HepG2 (cell line): Measurements from ENCODE around the gene MBD5. TPM values are rescaled to one million over a fixed set of nuclear protein-coding genes. Genes with fewer than 3 reads are reported as not detected.

ENCODE experiments used
- ATAC-seq: fragments of 200-7000 bp; cut with Tn5 transposase; 3 replicates; pipeline ENCODE4 v1.9.1; 2020; ENCODE audit warnings: mild to moderate bottlenecking, moderate library complexity
- BruUV-seq: library from RNA; stranded (reverse); fragments of 400-500 nt; replicated peaks from 2 replicates; lab custom pipeline; 2021; lab: Mats Ljungman, UMichigan
- CTCF ChIA-PET: fragments of 300-600 bp; formaldehyde crosslinking; extraction: SDS; loops from one replicate; lab custom pipeline; 2021; ENCODE audit warnings: low total read pairs, inconsistent platforms, low intra/inter-chr PET ratio; lab: Yijun Ruan, JAX
- POLR2A ChIA-PET: fragments of 350-600 bp; sonication (Branson Sonifier 250); formaldehyde crosslinking; loops from one replicate; lab custom pipeline; 2020; ENCODE audit warnings: antibody characterized with exemption, inconsistent platforms; lab: Yijun Ruan, JAX
- DNase-seq: peaks from one replicate; pipeline ENCODE4 v3.0.0-alpha.2; 2015; ENCODE audit warnings: low spot score
- FAIRE-seq: peaks from 3 replicates; lab custom pipeline; 2011; peaks lifted over from hg19 to GRCh38; lab: Jason Lieb, UNC
- H2AFZ ChIP-seq: one replicate; pipeline ENCODE4 v1.6.1; 2011; ENCODE audit warnings: low read length, inconsistent platforms
- H3K27ac ChIP-seq: fragments of 300-600 bp; 3 replicates; pipeline ENCODE4 v1.8.0; 2011; ENCODE audit warnings: mixed run types, mild to moderate bottlenecking, mixed read lengths, low read length, inconsistent platforms; ENCODE audit not compliant: insufficient read depth; ENCODE audit errors: extremely low read length
- H3K27me3 ChIP-seq, 2 experiments: fragments of 200-600 bp in 1 of 2; 2 replicates in 1 of 2; 3 replicates in 1 of 2; pipeline versions ENCODE4 v1.6.0 to v1.8.0; 2011; ENCODE audit warnings: low read length in 2 of 2, mild to moderate bottlenecking in 2 of 2, moderate library complexity in 2 of 2, inconsistent platforms in 1 of 2; ENCODE audit not compliant: insufficient read depth in 2 of 2, control insufficient read depth in 1 of 2
- H3K36me3 ChIP-seq, 2 experiments: fragments of 200-600 bp in 1 of 2; replicated peaks in 1 of 2; 2 replicates in 1 of 2; 3 replicates in 1 of 2; pipeline versions ENCODE4 v1.5.1 to v1.8.0; 2011; ENCODE audit warnings: low read length in 2 of 2, inconsistent platforms in 1 of 2; ENCODE audit not compliant: insufficient read depth in 2 of 2, control insufficient read depth in 1 of 2
- H3K4me1 ChIP-seq: 2 replicates; pipeline ENCODE4 v1.5.1; 2012; ENCODE audit warnings: low read length, inconsistent platforms; ENCODE audit not compliant: insufficient read depth
- H3K4me2 ChIP-seq: 2 replicates; pipeline ENCODE4 v1.6.0; 2011; ENCODE audit warnings: low read depth, low read length, inconsistent platforms
- H3K4me3 ChIP-seq, 3 experiments: fragments of 200-600 bp in 1 of 3; sonication (generic), shearing (Covaris generic) in 1 of 3; replicated peaks in 1 of 3; 2 replicates each; pipeline ENCODE4 v1.5.1; 2011 to 2016; ENCODE audit warnings: low read length in 3 of 3, inconsistent platforms in 2 of 3, low read depth in 2 of 3, mild to moderate bottlenecking in 2 of 3, control low read depth in 1 of 3, mixed read lengths in 1 of 3; ENCODE audit not compliant: insufficient read depth in 1 of 3
- H3K79me2 ChIP-seq: one replicate; pipeline ENCODE4 v1.6.1; 2011; ENCODE audit warnings: low read length, inconsistent platforms; ENCODE audit not compliant: insufficient read depth
- H3K9ac ChIP-seq: 2 replicates; pipeline ENCODE4 v1.6.0; 2011; ENCODE audit warnings: mild to moderate bottlenecking, low read depth, low read length, inconsistent platforms; ENCODE audit not compliant: insufficient read depth
- H3K9me3 ChIP-seq: 2 replicates; pipeline ENCODE4 v1.5.1; 2012; ENCODE audit warnings: mild to moderate bottlenecking, low read length
- H4K20me1 ChIP-seq: 2 replicates; pipeline ENCODE4 v1.6.0; 2011; ENCODE audit warnings: inconsistent platforms, mild to moderate bottlenecking, low read length, moderate library complexity; ENCODE audit not compliant: insufficient read depth
- E2F5 ChIP-seq: sonication (generic); formaldehyde crosslinking; conservative IDR thresholded peaks from 2 replicates; pipeline ENCODE4 v1.4.0; 2020; ENCODE audit warnings: missing genetic modification reagents
- EED ChIP-seq: sonication (generic); formaldehyde crosslinking; IDR thresholded peaks from 2 replicates; pipeline ENCODE4 v1.5.0; 2020; ENCODE audit warnings: mild to moderate bottlenecking, missing genetic modification reagents
- EP300 ChIP-seq, 3 experiments: sonication (generic) in 1 of 3; formaldehyde crosslinking in 1 of 3; IDR thresholded peaks; 2 replicates each; pipeline versions ENCODE4 v1.5.1 to v1.6.1; 2011 to 2020; ENCODE audit warnings: low read depth in 2 of 3, low read length in 2 of 3, borderline replicate concordance in 1 of 3, improper control_type of control experiment in 1 of 3, mild to moderate bottlenecking in 1 of 3, missing genetic modification reagents in 1 of 3, moderate library complexity in 1 of 3
- HDAC6 ChIP-seq: fragments of 200-600 bp; sonication (generic); IDR thresholded peaks from 2 replicates; pipeline ENCODE4 v1.7.0; 2017; ENCODE audit warnings: mild to moderate bottlenecking, antibody characterized with exemption, low read length, low read depth
- IKZF4 ChIP-seq: sonication (generic); formaldehyde crosslinking; IDR thresholded peaks from 2 replicates; pipeline ENCODE4 v1.5.1; 2020; ENCODE audit warnings: borderline replicate concordance, mild to moderate bottlenecking, low read depth, missing genetic modification reagents; ENCODE audit errors: not compliant biosample characterization
- KLF13 ChIP-seq: sonication (generic); formaldehyde crosslinking; IDR thresholded peaks from 2 replicates; pipeline ENCODE4 v1.4.0; 2020; ENCODE audit warnings: mild to moderate bottlenecking, missing genetic modification reagents
- PTBP1 ChIP-seq: fragments of 200-400 bp; formaldehyde crosslinking; IDR thresholded peaks from 2 replicates; pipeline ENCODE4 v1.6.1; 2018; ENCODE audit warnings: low read length, low read depth; ENCODE audit not compliant: poor library complexity, severe bottlenecking
- RFXAP ChIP-seq: sonication (generic); formaldehyde crosslinking; IDR thresholded peaks from 2 replicates; pipeline ENCODE4 v1.4.0; 2020; ENCODE audit warnings: missing genetic modification reagents, borderline replicate concordance
- SIN3B ChIP-seq: fragments of 150-350 bp; IDR thresholded peaks from 2 replicates; pipeline ENCODE4 v1.6.1; 2014; ENCODE audit warnings: low read length
- SMAD9 ChIP-seq: sonication (generic); formaldehyde crosslinking; IDR thresholded peaks from 2 replicates; pipeline ENCODE4 v1.5.1; 2020; ENCODE audit warnings: mild to moderate bottlenecking, missing genetic modification reagents
- THYN1 ChIP-seq: sonication (generic); formaldehyde crosslinking; IDR thresholded peaks from 2 replicates; pipeline ENCODE4 v1.8.1; 2023; ENCODE audit warnings: low read depth, mild to moderate bottlenecking, moderate library complexity, missing genetic modification reagents, borderline replicate concordance
- ZFAT ChIP-seq: sonication (generic); formaldehyde crosslinking; conservative IDR thresholded peaks from 2 replicates; pipeline ENCODE4 v1.8.1; 2023; ENCODE audit warnings: missing genetic modification reagents, inconsistent platforms
- ZNF335 ChIP-seq: sonication (generic); formaldehyde crosslinking; IDR thresholded peaks from 2 replicates; pipeline ENCODE4 v1.4.0; 2020; ENCODE audit warnings: missing genetic modification reagents
- ZNF343 ChIP-seq: sonication (generic); formaldehyde crosslinking; IDR thresholded peaks from 2 replicates; pipeline ENCODE4 v1.4.0; 2020; ENCODE audit warnings: mild to moderate bottlenecking, missing genetic modification reagents
- ZNF549 ChIP-seq: sonication (generic); formaldehyde crosslinking; IDR thresholded peaks from 2 replicates; pipeline ENCODE4 v1.5.0; 2020; ENCODE audit warnings: missing genetic modification reagents
- WGBS: methylation state at CpG from one replicate; pipeline ENCODE4 v1.1.6; 2017; ENCODE audit warnings: low lambda C conversion rate; 5-methylcytosine and 5-hydroxymethylcytosine counted together
- in situ Hi-C: cut with HindIII; loops from 2 replicates; pipeline ENCODE4 v1.10.0; 2017; ENCODE audit warnings: low pct_unique_long_range_greater_than_20kb; ENCODE audit not compliant: extremely low pct_ligation_motif_present
- intact Hi-C: fragments of 100-400 bp; cut with micrococcal nuclease; formaldehyde crosslinking; loops from one replicate; pipeline ENCODE4 v1.10.0; 2022; ENCODE audit not compliant: unreplicated experiment
- polyA plus RNA-seq, 8 experiments: library from polyadenylated mRNA; depleted of rRNA in 3 of 8; stranded (reverse) in 7 of 8; unstranded in 1 of 8; fragments of >200 nt; fragmentation: Illumina TruSeq in 4 of 8; extraction: Trizol in 4 of 8; gene quantifications; 2 replicates each; pipeline versions ENCODE4 v1.2.1 to v1.2.3, GENCODE V29; 2011 to 2016; ENCODE audit warnings: low read depth in 4 of 8, missing spikeins in 1 of 8, mixed read lengths in 1 of 8; ENCODE audit not compliant: insufficient read depth in 1 of 8
- total RNA-seq, 5 experiments: library from RNA; depleted of rRNA; stranded (reverse); fragments of >200 nt; fragmentation: Illumina TruSeq; extraction: Trizol; gene quantifications; 2 replicates each; pipeline ENCODE4 v1.2.3, GENCODE V29; 2016; ENCODE audit warnings: low read depth in 1 of 5
- TF ChIP-seq, protein P1 (sequence below): sonication (generic); formaldehyde crosslinking; IDR thresholded peaks from 2 replicates; pipeline ENCODE4 v1.8.1; 2022; ENCODE audit warnings: low read depth, mild to moderate bottlenecking, missing genetic modification reagents
- TF ChIP-seq, protein P2 (sequence below): sonication (generic); formaldehyde crosslinking; conservative IDR thresholded peaks from 2 replicates; pipeline ENCODE4 v1.8.0; 2022; ENCODE audit warnings: mild to moderate bottlenecking, moderate library complexity, missing genetic modification reagents

MBD5 gene
- total and polyA plus RNA-seq, 2 of the 13 experiments (the other 11 are each of a cell fraction or from before 2014, with no cell fraction given), result 13.5 to 26.4 TPM

- WGBS, result 50% methylated on average over 6 of the region's 6 CpGs
- Histone ChIP-seq H3K9ac (no peak overlapping the region), H3K4me3 (no peak overlapping the region), H3K36me3 (no peaks in the 10 kb centered on the region), H3K79me2 (no peaks in the 10 kb centered on the region), H3K9me3 (no peaks in the 10 kb centered on the region), H3K27me3 (peaks cover 0 to 15% of the 10 kb centered on the region in 2 experiments; a peak in 3 of 5 replicates), H2AFZ (no peak overlapping the region), H3K27ac (no peak overlapping the region), H3K4me2 (no peak overlapping the region), H4K20me1 (no peaks in the 10 kb centered on the region), H3K4me1 (peaks cover 13% of the 10 kb centered on the region)
- BruUV-seq, result no TSS peak
- ATAC-seq, result no peak
- CTCF ChIA-PET, result no interaction called here
- no peak for DNase-seq
- no peak for FAIRE-seq
- in situ Hi-C loops (no loop called here), intact Hi-C loops (no loop called here)
- POLR2A ChIA-PET, result no interaction called here
- TF ChIP-seq IKZF4 (CRISPR knock-in tag), result no peak
- TF ChIP-seq EP300 (IDR thresholded peaks at IDR 0.05; ENCODE audit: low read depth in 2 of 2, low read length in 2 of 2), result no peak
- no peak for TF ChIP-seq EP300 (CRISPR knock-in tag; IDR thresholded peaks at IDR 0.05; ENCODE audit: borderline replicate concordance)
- TF ChIP-seq ZNF343, result no peak
- TF ChIP-seq EED (CRISPR knock-in tag), result no peak
- no peak for TF ChIP-seq SIN3B
- no peak for TF ChIP-seq SMAD9 (CRISPR knock-in tag)
- no peak for TF ChIP-seq ZNF549 (CRISPR knock-in tag)
- TF ChIP-seq, protein P1, sequence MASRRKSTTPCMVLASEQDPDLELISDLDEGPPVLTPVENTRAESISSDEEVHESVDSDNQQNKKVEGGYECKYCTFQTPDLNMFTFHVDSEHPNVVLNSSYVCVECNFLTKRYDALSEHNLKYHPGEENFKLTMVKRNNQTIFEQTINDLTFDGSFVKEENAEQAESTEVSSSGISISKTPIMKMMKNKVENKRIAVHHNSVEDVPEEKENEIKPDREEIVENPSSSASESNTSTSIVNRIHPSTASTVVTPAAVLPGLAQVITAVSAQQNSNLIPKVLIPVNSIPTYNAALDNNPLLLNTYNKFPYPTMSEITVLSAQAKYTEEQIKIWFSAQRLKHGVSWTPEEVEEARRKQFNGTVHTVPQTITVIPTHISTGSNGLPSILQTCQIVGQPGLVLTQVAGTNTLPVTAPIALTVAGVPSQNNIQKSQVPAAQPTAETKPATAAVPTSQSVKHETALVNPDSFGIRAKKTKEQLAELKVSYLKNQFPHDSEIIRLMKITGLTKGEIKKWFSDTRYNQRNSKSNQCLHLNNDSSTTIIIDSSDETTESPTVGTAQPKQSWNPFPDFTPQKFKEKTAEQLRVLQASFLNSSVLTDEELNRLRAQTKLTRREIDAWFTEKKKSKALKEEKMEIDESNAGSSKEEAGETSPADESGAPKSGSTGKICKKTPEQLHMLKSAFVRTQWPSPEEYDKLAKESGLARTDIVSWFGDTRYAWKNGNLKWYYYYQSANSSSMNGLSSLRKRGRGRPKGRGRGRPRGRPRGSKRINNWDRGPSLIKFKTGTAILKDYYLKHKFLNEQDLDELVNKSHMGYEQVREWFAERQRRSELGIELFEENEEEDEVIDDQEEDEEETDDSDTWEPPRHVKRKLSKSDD (CRISPR knock-in tag), result no peak
- TF ChIP-seq RFXAP (CRISPR knock-in tag), result no peak
- no peak for TF ChIP-seq E2F5 (CRISPR knock-in tag)
- TF ChIP-seq, protein P2, sequence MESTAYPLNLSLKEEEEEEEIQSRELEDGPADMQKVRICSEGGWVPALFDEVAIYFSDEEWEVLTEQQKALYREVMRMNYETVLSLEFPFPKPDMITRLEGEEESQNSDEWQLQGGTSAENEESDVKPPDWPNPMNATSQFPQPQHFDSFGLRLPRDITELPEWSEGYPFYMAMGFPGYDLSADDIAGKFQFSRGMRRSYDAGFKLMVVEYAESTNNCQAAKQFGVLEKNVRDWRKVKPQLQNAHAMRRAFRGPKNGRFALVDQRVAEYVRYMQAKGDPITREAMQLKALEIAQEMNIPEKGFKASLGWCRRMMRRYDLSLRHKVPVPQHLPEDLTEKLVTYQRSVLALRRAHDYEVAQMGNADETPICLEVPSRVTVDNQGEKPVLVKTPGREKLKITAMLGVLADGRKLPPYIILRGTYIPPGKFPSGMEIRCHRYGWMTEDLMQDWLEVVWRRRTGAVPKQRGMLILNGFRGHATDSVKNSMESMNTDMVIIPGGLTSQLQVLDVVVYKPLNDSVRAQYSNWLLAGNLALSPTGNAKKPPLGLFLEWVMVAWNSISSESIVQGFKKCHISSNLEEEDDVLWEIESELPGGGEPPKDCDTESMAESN (CRISPR knock-in tag), result no peak
- TF ChIP-seq PTBP1, result no peak
- no peak for TF ChIP-seq ZNF335 (CRISPR knock-in tag)
- no peak for TF ChIP-seq ZFAT (CRISPR knock-in tag)
- TF ChIP-seq THYN1, result no peak
- TF ChIP-seq KLF13 (CRISPR knock-in tag), result no peak
- TF ChIP-seq HDAC6, result no peak
These were observed 507.6 kb downstream of the MBD5 start for GRCh38 chr2:148528356-148529064.
